ENCODE measurements around the gene SHMT2. TPM values are rescaled to one million over a fixed set of nuclear protein-coding genes. Genes with fewer than 3 reads are reported as not detected.

The SHMT2 gene
- total RNA-seq, 1 experiment from 2014 or later: 223 TPM

DNA sequence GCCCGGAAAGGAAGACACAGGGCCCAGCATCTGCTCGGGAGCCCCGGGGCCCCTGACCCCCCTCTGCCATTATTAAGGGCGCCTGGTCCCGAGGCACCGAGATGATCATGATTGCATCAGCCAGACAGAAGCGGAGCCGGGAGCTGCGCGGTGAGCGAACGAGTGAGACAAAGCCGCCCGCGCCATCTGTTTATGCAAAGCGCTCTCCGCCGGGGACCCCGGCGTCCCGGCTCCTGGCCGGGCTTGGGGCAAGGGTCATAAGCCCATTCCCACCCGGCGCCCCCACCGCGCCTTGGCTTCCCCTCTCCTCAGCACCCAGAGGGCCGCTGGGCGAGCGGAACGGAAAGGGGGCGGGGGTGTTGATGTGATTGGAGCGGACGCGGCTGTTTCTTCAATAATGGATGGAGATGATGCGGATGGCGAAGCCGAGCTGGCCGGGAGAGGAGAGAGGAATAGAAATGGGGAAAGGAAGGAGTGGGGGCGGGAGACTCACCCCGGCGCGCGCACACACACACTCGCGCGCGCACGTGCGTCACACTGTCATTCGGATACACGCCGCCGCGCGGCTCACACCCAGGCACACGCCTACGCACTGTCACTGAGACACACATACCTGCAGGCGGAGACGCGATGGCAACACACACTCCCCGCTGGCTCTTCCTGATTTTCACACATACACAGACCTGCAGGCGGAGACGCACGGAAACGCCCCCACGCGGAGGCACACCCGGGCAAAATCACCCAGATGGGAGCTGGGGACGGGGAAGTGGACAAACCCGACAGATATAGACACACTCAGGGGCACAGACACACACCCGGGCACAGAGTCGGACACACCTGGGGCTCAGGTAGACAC, 10.8 kb downstream of the SHMT2 start:
- no peak for DNase-seq (ENCODE audit: low spot score)

DNA sequence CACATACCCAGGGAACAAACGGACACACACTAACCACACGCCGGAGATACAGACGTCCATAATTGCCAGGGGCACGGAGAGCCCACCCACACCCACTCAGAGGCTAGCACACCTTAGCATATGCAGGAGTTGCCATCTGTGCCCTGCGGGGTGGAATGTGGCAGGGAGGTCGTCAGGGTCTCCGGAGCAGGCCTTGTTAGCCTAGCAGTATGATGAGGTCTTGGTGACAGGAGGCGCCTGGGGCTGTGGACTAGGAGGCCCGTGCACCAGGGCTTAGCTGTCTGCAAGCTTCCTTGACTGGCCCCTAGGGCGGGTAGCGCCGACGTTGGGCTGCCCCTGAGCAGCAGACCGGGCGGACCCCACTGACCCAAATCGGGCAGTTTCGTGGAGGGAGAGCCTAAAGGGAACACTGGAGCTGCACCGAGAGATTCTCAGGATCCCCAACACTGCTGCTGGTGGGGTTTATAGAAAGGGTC, 11.5 kb downstream of the SHMT2 start:
- no peak for DNase-seq (ENCODE audit: low spot score)

DNA sequence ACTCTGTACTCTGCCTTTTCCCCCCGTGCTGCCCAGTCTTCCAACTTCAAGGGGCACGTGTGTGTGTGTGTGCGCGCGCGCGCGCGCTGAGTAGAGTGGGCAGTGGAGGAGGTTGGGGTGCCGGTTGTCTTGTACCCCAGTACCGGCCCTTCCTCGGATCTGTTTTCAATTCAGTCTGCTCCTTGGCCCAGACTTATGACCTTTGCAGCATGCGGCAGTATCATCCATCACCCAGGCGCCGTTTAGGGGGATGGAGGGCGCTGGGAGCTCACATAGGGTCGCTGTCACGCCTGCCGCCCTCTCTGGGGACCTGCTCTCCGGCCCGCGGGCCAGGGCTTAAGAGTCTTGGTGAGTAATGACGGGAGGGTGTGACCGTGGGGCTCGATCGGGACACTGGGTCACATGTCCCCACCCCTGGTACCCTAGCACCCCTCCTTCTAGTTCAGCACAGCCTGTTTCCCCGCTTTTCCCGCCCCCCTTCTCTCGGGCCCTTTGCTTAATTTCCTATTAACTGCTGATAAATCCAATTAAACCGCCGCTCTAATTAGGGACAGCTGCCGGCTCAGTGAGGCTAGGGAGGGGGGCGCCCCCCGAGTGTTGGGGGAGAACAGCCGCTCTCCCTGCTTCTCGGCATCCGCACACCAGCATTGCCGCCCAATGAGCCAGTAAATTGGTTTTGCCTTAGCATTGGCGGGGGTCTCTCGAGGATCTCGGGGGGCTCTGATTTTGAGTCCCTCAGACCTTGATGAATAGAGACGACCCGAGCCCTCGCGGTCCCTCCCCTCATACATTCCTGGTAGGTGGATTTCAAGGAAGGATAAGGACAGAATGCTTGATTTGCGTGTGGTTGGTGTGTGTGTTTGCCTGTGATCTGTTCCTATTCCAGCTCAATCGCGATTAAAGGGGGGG, 12.1 kb downstream of the SHMT2 start:
- DNase-seq (ENCODE audit: low spot score): no peak

DNA sequence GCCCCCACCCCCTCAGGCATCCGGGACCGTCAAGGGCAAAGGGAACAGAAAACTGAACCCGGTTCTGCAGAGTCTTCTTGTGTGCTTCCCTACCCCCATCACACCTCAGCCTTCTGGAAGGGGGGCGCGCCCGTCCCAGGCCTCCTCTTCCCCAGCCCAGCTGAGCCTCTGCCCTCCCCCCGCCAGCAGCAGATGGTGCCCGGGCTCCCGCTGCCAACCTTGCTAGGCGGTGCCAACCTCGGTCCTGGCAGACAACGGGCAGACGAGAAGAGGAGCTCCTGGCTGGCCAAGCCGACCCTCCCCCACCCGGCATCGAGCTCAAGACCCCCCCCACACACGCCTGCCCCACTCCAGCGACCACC, 12.8 kb downstream of the SHMT2 start:
- DNase-seq (ENCODE audit: low spot score): no peak

DNA sequence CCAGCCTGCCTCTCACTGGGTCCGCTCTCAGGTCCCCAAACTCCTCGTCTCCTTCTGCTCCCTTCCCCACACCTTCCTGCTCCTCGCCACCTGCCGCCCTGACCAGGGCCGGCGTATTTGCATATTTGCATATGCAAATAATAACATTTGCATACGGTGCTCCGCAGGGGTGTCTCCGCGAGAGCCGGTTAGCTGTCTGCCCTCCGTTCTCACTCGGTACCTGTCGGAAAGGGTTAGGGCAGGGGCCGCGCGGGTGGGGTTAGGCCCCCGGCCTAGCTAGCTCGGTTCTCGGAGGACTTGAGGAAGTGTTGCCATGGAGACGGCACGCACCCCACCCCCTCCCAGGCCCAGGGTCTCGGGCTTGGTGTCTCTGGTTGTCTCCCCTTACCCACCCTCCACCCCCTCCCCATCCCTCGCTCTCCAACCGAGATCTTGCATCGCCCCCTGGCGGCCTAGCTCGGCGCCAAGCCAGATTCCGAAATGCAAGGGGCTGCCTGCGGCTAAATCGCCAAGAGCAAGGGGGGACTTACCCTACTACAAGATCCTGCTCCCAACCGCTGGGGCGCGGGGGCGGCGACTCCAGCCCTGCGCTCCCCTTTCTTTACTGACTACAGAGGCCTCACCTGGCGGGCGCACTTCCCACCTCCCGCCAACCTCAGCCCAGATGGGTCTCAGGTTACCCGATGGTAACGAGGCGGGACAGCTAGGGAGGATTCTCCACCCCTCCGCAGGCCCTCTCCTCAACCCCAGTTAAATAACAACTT, 13.4 kb downstream of the SHMT2 start:
- no peak for DNase-seq (ENCODE audit: low spot score)

DNA sequence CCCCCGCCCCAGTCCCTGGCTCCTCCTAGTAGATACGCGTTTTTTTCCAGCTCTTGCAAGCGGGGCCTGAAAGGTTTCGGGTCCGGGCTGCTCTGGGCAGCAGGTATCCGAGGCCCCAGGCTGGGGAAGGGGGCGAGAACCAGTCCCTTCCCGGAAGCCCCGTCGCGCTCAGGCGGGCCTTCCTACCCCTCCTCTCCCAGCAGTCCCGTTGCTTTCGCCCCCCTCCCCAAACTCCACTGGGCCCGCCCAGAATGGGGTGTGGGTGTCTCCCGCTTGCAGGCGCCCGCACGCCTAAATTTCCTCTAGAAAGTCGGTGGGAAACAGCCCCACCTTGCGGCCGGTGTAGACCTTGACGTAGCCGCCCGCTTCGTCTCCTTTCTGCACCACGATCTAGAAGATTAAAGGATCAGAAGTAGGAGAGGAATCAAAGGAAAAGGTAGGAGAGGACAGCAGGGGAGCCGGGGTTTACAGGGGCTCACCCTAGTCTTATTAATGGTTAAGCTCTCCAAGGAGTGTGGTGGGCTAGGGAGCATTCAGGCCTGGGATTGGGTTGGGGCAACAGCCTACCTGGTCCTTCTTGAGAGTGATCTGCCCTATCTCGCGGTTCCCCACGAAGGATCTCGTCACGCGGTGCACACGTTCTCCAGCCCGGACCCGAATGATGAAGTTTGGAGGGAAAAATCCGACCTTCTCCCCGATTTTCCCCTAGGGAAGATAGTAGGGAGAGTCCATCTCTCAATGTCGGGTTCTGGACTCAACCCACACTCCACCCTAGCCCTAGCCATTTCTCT, 14.2 kb downstream of the SHMT2 start:
- peak; percentile 28 for DNase-seq (ENCODE audit: low spot score)

DNA sequence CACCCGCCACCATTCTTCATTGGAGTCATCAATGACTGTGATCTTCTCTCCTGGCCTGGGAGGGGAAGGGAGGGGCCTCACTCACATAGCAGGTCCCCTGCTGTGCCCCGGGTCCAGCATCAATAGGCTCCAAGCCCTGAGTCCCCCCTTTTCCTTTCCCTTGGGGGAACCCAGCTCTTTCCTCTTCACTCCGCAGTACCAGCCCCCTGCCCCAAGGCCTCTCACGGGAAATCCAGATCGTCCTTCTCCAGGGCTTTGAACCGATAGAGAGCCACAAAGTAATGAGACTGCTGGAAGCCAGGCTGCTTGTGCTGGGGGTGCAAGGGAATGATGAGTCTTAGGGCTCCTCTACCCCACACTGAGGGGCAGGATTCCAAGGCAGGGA, 14.8 kb downstream of the SHMT2 start:
- no peak for DNase-seq (ENCODE audit: low spot score)

DNA sequence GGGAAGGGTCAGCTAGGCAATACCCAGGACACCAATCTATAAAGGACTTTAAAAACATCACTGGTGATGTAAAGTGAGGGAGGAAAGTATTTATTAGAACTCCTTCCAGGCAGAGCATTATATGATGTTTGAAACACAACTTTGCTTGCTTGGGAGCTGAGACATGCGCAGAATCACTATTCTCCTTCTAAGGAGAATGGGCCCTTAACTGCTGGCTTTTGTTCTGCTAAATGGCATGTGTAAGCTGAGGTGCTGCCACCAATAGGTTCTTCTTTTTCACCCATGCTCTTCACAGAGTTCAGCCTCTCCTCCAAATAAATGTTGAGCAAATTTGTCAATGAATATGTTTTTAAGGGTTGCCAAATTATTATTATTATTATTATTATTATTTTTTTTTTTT, 17.5 kb downstream of the SHMT2 start:
- no peak for DNase-seq (ENCODE audit: low spot score)

DNA sequence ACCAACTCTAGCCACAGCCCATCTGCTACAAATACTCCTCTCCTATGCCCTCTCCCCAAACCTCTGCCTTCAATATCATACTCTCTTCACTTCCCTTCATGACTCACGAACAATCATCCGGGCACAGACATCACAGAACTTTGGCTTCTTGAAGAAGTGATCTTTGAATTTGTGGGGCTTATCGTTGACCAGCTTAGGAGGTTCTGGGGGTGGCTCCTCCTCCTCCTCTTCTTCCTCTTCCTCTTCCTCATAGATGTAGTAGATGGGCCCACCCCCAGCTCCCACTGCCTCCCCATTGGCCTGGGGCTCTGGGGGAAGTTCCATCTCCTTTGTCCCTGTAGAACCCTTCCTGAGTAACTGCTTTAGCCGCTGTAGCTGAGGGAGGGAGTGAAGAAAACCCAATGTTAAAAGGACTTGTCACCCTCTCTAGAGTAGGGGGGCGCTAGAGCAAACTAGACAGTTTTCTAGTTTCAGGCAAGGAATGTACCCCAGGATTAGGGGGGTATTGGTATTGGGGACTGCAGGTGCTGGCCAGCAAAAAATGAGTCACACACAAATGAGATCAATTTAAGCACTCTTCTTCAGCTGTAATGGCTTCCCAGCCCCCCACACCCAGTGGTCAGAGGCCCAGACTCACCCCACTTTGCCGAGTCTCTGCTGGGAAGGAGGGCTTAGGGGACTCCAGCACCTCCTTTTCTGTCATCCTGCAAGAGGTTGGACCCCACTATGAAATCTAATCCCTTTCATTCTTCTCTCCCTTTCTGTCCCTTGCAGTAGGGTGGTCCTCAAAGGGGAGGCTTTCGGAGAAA, 19.6 kb downstream of the SHMT2 start:
- no peak for DNase-seq (ENCODE audit: low spot score)

DNA sequence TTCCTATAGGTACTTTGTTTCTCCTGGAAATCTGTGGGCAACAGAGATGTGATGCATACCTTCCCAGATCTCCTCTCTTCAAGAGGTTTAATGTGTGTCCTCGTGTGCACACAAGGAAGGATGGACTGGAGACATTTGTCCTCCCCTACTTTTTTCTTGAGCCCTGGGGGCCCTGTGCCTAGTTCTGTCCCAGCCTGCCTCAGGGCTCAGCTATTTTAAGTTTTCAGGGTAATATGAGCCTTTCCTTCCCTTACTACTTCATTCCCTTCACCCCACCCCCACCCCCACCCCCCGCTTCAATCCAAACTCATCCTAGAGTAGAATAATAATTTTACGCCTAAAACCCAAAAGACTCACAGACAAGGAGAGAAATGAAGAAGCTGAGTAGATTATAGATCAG, 21.0 kb downstream of the SHMT2 start:
- DNase-seq (ENCODE audit: low spot score): no peak

DNA sequence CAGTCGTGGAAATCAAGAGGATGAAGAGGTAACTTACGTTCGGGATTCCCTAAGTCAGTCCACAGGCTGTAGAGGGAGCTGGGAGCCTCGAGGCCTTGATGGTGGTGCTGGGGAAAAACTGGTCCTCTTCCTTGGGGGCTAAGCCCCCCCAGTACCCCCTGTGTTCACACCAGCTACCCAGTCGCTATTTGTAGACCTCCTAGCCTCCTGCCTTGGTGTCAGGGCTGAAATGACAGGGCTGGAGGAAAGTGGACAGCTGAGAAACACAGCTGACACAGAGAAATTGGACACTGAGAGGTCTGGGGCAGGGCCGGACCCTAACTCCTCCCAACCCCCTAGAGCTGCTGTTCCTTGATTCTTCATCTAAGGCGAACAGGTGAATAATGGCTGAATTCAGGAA, 21.4 kb downstream of the SHMT2 start, which contains the start of gene STAC3:
TSS of gene STAC3 (minus strand) at position 232 of the 400 bp plus-strand sequence. CDS start 1,551 bp downstream, outside the sequence.
- DNase-seq (ENCODE audit: low spot score): no peak

DNA sequence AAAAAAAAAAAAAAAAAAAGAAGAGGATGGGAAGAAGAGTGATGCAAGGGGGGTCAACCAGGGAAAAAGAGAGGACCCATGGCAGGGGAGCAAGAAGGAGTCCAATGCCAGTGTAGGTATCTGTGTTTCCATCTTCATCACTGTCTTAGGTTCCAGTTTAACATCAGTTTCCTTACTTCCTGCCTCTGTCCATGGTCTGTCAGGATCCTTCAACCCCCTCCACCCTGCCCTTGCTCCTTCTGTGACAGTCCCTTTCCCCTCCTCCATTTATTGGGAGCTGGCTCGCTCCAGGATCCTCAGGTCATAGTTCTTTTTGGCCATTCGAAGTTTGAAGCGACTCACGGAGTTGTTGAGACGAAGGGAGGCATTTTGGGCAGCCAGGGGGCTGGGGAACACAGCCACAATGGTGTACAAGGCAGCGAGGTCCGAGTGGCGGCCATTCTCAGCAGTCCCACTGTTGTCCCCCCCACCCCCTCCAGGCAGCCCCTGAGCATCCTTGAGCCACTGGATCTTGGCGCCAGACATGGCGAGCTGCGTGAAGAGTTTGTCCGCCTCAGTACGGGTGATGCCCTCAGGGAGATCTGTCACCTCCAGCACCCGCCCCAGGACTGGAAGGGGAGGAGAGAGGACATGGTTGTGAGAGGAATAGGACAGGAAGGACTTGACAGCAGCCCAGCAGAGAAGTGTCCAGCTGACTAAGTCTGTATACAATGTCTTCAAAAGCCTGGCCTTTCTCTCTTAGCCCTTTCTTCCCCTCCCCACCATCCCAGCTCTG, 25.2 kb downstream of the SHMT2 start:
- no peak for DNase-seq (ENCODE audit: low spot score)

DNA sequence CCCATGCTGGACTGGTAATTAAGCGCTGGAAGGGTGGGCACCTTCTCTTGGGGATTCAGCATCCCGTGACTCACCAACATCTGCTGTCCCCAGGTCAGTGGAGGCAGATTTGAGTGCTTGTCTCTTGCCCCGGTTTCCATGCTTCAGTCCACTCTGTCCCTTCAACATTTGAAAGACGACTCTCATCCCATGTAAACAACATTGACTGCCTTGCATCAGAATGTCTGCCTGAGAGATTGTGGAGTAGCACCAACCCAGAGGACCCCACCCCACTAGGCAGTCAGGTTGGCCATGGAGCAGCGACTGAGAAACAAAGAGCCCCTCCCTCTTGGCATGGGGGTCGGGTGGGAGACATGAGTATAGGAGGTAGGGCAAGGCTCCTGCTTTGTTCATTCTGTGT, 26.4 kb downstream of the SHMT2 start:
- no peak for DNase-seq (ENCODE audit: low spot score)

DNA sequence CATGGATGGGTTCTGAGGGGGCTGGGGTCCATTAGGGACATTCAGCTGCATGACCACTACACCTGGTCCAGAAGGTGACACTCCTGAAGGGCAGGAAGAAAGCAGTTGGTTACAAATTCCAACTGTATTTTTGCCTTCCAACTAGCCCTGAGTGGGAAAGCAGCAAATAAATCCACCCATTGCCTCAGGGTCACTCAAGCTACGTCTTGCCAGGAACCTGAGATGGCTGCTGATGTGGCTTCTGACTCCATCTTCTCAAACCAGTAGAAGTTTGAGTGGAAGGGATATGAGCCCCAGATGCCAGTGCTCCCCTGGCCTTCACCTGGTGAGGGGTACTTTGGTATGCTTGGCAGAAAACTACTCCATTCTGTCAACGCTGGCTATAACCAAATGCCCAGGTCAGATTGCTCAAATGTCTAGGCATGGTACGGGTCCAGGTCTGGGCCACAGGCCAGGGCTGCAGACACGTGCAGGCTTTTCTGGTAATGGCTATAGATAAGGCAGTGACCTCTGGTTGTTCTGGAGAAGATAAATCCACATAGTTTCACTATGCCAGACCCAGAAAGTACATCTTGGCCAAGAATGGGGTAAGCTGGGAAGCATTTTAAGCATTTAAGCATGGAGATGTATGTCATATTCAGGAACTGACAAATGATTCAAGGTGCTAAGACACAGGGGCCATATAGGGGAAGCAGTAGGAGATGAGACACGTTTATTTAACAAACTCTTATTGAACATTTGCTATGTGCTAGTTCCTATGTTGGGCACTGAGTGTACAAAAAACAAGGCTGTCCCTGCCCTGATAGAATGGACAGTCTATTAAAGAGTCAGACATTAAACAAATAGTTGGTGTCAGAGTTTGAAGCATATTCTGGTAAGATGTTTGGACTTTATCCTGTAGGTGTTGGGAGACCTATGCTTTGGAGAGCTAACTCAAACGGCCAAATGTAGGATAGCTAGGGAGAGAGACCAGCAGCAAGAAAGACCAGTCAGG, 29.8 kb downstream of the SHMT2 start:
- DNase-seq (ENCODE audit: low spot score): no peak

DNA sequence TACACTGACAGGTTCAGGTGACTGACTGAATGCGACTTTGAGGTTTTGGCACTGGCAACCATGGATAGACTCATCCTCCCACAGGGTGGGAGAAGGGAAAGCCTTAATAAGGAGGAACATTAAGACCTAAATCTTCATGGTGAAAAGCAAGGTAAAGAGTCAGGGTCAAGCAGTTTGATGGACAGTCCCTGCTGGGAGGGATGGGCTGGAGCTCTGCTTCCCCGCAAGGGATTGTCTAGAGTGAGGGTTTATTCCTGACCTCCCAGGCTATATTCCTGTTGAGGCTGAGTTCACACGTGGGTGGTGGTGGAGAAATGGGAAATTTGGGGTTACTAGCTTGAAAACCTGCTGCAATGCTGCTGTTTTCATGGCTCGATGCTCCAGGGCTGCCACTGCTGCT, 30.9 kb downstream of the SHMT2 start:
- DNase-seq (ENCODE audit: low spot score): no peak

DNA sequence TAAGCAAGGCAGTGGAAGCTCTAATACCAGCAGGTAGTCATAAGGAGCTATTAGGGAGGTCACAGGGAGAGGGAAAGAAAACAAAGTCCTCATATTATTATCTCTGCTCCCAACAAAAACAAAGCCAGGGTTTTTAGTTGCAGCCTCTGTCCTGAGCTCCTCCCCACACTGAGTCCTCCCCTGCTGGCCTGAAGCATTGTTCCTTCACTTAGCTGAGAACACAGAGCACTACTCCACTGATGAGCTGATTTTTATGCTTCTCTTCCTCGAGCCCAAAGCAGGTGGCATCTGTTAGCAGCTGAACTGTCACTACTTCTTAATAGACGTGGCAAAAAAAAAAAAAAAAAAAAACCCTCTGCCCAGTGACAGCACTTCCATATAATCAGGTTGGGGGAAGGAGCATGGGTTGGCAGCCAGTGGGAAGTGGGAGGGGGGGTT, 31.9 kb downstream of the SHMT2 start:
- DNase-seq (ENCODE audit: low spot score): no peak

DNA sequence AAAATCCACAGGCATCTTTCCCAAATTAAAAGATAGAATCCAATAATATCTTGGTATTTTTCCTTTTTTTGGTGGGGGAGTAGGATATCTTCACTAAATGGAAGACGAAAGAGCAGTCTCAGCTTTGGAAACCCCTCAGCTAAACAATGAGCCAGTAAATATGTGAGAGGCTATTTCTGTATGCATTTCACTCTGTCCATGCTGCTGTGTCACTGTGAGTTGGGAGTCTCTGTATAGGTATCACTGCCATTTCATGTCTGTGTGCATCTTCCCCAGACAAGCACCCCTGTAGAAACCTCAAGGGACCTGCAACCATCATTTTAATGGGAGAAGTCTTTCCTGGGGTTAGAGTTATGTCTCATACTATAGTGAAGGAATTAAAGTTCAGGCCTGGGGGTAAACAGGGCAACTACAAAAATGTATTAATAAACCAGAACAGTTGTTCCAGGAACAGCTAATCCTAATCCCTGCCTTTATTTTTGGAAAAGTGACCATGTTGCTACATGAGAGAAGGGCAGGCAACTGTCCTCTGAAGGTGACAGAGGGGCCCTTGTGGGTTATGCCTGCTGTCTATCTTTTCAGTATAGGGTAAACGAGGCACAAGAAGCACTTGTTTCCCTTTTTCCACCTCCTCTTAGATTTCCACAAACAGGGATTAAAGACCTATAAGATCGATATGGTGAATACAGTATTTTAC, 32.8 kb downstream of the SHMT2 start:
- DNase-seq (ENCODE audit: low spot score): no peak

DNA sequence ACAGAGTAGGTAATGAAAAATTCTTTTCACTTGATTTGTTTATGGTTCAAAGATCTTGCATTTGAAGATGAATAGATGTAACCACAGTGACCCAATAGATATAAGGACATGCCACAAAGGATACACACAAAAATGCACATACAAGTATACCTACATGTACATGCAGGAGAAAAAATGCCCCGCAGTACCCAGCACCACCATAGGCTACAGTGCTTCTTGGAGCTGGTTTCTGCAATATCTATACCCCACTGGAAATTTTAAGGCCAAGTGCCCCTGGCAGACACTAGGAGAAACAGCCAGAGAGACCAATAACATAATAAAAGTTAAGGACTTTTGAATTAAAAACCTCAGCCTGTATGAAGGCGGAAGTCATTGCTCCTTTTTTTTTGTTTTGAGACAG, 33.6 kb downstream of the SHMT2 start:
- DNase-seq (ENCODE audit: low spot score): no peak

Data from A172 (cell line).